SH-SY5Y (cell line): ENCODE measurements around the gene KRT5.

Experiments used
- GATA2 ChIP-seq: IDR thresholded peaks from 2 replicates; pipeline ENCODE4 v1.6.1; 2011; ENCODE audit warnings: mild to moderate bottlenecking, low read depth, low read length
- GATA3 ChIP-seq: IDR thresholded peaks from 2 replicates; pipeline ENCODE4 v1.6.1; 2011; ENCODE audit warnings: low read depth, mild to moderate bottlenecking, low read length, moderate library complexity

The KRT5 gene

DNA sequence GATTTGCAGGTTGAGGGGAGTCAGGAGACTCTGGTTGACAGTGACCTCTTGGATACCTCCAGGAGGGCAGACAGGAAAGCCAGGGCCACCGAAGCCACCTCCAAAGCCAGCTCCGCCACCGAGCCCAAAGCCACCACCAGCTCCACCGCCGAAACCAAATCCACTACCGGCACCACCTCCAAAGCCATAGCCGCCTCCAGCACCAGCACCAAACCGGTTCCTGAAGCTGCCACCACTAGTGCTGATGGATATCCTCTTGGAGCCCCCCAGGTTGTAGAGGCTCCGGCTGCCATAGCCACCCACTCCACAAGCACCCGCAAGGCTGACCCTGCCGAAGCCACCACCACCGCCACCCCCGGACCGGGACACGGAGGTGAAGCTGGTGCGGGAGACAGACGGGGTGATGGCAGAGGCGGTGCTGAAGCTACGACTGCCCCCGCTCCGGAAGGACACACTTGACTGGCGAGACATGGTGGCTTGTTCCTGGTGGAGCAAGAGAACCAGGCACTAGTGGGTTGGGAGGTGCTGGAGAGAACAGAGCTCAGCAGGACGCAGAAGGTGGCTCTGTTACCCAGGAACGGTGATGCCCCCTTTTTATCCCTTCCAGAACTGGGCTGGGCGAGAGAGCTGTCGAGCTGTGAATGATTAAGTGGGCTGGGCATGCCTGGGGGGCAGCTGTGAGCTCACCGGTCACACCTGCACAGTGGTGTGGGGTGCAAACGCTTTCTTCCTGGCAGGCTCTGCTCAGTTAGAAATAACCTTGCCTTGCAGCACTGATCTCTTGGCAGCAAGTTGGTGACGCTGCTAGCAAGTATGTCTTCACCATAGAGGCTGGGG is at the start of gene KRT5:
KRT5 (minus strand) TSS at position 569 of the 837 bp plus-strand sequence; CDS start at position 471, 98 bp downstream.
- TF ChIP-seq GATA2 (no peak), GATA3 (no peak)

DNA sequence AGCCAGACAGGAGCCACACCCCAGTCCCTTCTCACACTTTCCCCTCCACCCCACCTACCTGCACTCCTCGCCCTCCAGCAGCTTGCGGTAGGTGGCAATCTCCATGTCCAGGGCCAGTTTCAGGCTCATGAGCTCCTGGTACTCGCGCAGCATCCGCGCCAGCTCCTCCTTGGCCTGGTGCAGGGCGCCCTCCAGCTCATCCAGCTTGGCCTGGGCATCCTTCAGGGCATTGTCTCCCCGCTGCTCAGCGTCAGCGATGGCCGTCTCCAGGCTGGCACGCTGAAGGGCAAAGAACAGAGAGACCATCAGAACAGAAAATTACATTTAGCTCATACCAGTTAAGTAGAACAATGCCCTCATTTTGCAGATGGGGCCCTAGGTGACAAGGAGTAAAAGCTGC is 47.9 kb upstream of the KRT5 start:
- TF ChIP-seq GATA3 (no peak), GATA2 (no peak)

DNA sequence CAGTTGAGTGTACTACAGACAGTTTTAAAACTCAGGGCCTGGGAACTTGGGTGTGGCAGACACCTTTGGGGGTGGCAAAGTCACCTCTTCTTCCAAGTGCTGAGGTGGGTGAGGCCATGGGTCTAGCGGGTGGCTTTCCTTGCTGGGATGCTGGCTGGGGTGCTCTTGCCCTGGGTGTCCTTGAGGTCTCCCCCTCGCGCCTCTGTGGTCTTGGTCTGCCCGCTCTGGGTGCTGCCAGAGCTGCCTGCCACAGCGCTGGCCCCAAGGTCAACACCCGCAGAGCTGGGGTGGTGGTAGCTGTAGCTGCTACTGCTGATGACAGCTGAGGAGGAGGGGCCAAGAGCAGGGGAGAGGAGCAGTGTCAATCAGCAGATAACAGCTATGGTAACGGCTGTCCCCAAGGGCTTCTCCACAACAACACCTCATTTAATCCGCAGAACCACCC is 46.7 kb upstream of the KRT5 start:
- no peak for TF ChIP-seq GATA3

DNA sequence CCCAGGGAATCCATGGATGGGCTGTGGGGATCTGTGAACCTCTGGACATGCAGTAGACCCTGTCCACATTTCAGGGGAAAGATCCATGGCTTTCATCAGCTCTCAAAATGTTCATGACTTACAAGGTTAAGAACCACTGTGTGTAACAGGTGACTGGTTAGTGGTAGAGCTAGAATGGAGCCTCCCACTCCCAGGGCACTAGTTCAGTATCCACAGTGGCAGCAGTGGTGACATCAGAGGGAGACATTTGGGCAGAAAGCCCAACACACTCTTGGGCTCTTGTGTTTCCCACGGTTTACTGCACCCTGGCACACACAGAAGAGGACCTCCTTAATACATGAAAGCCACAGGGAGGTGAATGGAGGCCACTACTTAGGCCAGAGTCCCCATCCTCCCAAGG is 44.4 kb upstream of the KRT5 start:
- TF ChIP-seq GATA2 (no peak), GATA3 (no peak)

DNA sequence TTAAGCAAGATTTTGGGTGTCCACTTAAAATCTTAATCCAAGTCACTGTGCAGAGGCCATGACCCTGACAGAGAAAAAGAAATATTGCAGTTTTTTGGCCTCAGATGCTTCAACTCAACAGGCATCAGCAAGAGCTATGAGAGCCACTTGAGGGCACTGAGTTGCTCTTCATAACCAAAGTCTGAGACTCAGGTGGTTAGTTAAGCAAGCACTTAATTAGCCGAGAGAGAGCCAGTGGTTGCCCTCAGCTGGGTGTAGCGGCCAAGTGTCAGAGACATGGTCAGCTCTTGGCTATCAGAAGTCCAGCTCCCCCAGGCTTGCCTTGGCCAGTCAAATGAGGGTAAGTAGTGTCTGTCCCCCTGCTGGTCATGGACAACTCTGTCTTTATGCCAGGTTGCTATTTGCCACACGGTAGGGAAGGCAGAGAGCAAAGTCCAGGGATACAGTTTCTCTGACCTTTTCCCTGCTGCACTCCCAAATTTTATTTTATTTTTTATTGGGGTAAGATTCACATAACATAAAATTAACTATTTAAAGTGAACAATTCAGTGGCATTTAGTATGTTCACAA is 41.8 kb upstream of the KRT5 start:
- TF ChIP-seq GATA3 (no peak), GATA2 (no peak)

DNA sequence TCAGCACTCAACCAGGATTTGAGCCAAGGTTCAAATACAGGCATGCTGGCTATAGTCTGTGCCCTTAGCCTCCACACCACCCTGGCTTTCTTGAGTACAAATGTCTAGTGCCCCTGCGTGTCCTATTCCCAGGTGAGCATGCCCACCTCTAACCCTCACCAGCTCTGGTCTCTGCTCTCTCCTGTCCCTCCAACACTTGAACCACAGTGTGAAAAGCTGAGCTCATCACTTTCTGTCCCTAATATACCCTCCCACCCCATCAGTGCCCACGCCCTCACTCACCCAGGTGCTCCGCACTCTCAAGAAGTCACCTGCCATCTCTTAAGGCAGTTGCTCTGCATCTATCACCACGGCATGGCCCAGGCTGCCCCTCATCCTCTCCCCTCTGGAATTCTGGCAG is 39.8 kb upstream of the KRT5 start:
- TF ChIP-seq GATA3 (no peak), GATA2 (no peak)

DNA sequence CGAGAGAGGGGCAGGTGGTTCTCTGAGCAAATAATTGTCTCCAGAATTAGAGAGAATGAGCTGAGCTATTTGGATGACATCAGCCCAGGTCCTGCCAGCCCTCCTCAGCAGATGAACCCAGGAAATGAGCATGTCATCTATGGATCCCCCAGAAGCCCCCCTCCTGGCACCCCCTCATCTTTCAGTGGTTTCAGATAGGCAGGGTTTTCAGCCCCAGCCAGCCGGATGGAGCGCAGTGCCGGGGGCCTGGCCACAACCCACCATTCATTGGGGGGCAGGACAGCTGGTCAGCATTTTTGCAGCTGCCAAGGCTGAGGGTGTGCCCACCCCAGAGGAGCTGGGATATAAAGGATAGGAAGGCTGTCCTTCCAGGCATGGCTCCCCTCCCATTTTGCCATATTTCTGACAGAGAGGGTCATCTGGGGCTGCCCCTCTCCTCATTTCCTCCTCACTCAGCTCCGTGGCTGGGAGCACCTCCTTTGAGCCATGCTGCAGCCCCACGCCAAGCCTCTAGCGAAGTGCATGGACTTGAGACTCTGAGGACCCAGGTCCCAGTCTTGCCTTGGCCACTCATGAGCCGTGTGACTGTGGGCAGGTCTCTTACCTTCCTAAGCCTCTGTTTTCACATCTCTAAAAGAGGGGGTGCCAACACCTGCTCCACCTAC is 38.7 kb upstream of the KRT5 start:
- TF ChIP-seq GATA3 = no peak
- TF ChIP-seq GATA2 = no peak

DNA sequence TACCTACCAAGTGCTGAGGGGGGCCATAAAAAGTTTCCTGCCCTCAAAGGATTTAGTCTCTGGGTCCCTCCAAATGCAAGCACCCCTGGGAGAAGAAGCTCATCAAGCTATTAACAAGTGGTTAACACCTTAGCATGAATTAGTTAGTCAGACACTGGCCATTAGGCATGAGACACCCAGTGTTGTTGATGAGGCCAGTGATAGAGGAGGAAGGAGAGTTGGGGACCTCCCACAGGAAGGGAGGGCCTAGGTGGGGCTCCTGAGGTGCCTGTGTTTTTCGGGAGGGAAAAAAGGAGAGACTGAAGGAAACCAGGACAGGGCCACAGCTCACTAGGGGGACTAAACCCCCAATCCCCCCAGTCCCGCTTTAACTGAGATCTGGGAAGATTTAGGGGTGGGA is 37.3 kb upstream of the KRT5 start:
- no peak for TF ChIP-seq GATA3
- no peak for TF ChIP-seq GATA2

DNA sequence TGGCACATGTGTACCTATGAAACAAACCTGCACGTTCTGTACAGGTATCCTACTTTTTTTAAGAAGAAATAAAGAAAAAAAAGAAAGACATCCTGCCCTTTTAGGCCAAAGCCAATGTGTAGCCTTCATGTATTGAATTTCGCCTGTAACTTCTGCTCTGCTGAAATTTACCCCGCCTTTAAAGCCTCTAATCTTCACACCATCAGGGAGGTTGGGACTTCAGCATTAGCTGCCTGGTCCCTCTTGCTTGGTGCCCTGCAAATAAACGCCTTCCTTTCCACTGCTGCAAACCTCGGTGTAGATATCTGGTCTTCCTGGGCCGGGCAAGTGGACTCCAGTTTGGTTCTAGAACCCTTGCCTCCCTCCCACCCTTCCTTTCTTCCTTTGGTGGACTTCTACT is 35.4 kb upstream of the KRT5 start:
- no peak for TF ChIP-seq GATA3
- no peak for TF ChIP-seq GATA2

DNA sequence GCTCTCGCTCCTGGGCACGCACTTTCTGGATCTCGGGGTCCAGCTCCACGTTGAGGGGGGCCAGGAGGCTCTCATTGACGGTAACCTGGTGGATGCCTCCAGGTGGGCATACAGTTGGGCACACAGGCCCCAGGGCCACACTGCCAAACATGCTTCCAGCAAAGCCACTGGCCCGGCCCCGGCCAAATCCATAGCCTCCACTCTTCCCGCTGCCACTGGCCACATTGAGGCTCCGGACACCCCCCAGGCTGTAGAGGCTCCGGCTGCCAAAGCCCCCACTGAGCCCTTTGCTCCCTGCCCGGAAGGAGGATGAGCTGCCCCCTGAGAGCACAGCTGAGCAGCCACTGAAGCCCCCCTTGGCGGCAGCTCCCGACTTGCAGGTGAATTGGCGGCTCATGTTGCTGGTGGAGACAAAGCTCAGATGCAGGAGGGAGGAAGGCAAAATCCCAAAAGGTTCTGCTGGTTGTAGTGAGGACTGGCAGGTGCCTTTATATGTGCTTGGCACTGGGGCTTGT is 32.5 kb upstream of the KRT5 start, which contains the start of gene KRT71:
KRT71 (minus strand) TSS at position 465 of the 515 bp plus-strand sequence; CDS start at position 397, 68 bp downstream.
- TF ChIP-seq GATA2 (no peak), GATA3 (no peak)

DNA sequence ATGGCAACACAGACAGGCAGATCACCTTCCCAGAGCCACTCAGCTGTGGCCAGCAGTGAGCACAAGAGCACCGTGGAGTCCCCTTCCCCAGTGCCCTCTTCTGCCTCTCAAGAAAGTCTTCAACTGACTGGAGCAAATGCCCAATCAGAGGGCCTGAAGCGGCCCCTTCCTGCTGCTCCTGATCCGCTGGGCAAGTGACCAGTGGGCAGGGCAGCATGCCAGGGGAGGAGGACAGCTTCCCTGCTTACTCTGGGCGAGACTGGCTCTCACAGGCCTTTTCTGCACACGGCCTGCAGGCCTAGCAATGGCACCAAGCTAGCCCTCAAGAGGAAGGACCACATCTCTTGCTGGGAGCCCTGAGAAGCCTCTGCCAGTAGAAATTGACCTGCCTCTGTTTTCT is 31.9 kb upstream of the KRT5 start:
- no peak for TF ChIP-seq GATA3
- no peak for TF ChIP-seq GATA2

DNA sequence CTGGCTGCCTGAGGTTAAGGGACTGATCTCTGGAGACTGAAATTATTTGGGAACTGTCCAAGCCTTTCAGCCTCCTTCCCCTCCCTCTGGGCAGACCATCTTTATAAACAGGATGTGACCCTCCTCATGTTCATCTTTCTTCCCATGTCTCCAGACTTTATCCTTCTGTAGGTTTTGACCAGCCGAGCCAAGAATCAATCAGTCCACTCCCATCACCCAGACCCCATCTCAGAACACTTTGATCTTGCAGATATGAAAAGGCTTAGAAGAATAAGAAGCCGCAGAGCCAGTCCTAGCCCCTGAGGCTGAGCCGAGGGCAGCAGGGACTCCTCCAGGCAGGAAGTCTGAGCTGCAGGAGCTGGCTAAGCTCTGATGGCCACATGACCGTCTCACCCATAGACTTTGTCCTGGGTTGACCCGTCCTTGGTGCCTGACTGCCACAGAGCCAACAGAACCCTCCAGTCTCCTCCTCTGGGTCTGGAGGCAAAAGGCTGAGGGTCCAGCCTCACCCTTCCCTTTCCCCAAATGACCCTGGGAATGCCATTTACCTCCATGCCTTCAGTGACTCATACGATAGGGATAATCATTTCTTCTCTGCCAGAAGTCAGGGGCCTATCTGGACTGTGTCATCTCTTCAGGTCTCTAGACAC is 31.1 kb upstream of the KRT5 start:
- TF ChIP-seq GATA3 = no peak
- TF ChIP-seq GATA2 = no peak

DNA sequence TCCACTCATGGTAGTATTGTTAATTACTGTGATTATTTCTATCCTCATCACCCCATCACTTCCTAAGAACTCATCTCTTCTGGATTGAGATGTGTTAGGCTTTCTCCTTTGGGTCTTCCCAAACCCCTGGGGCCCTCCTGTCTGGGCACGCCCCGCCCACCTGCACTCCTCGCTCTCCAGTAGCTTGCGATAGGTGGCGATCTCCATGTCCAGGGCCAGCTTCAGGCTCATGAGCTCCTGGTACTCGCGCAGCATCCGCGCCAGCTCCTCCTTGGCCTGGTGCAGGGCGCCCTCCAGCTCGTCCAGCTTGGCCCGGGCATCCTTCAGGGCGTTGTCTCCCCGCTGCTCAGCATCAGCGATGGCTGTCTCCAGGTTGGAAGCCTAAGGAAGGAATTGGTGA is 25.9 kb upstream of the KRT5 start:
- TF ChIP-seq GATA2 (no peak), GATA3 (no peak)

DNA sequence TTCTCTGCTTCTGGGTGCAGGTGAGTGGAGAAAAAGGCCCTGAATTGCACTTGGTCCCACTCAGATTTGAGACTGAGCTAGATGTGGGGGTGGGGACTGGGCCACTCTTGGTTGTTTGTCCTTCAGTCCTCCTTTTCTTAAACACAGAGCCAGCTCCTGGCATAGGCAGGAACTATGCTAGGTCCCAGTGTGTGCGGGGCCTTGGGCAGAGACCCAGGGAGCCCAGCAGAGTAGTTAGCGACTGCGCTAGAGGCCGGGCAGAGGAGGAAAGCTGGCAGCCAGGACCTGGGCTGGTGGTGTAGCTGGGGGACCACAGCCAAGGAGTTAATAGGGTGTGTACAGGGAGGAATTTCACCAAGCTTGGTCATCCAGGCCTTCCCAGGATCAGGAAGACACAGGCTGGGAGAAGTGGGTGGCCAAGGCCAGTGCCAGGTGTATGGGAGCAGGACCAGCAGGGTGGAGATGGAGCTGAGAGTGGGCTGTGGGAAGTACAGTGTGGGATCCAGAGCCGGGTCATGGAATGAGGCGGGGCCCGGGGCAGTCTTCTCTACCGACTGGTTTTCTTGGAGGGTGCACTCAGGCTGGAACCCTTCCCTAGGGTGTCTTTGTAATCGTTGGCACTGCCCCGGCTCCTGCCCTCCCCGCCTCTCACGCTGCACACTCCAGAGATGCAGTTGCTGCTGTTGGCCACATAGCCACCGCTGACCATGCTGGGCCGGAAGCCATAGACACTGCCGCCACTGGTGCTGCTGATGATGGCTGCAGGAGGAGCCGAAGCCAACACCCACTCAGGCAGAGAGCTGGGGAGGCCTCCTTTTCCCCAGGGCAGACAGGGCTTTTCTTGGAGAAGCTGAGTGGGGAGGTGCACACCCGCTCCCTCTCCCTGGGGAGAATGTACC is 24.0 kb upstream of the KRT5 start:
- TF ChIP-seq GATA3 (no peak), GATA2 (no peak)
